OCI-LY3 (cell line): ENCODE results near the gene GALNT14.

Source experiments
- H2AFZ ChIP-seq: fragments of 200-600, 300-600 bp; shearing (Covaris generic); 2 replicates; pipeline ENCODE4 v1.6.0; 2014; ENCODE audit warnings: antibody characterized with exemption, low read depth, low read length
- H3K27ac ChIP-seq: fragments of 200-600, 300-600 bp; sonication (generic); 2 replicates; pipeline ENCODE4 v1.5.1; 2014; ENCODE audit warnings: mild to moderate bottlenecking, low read length, moderate library complexity, mixed read lengths
- H3K27me3 ChIP-seq: fragments of 200-600, 300-600 bp; sonication (generic); 2 replicates; pipeline ENCODE4 v1.6.1; 2014; ENCODE audit warnings: low read depth, low read length, mixed read lengths
- H3K36me3 ChIP-seq: fragments of 200-600, 300-600 bp; sonication (generic); replicated peaks from 2 replicates; pipeline ENCODE3; 2014; ENCODE audit warnings: low read depth, low read length, mixed read lengths
- H3K4me1 ChIP-seq: fragments of 300-600, 200-600 bp; sonication (generic); 2 replicates; pipeline ENCODE4 v1.6.1; 2014; ENCODE audit warnings: low read length, mixed read lengths
- H3K4me2 ChIP-seq: fragments of 200-600, 300-600 bp; sonication (generic); 2 replicates; pipeline ENCODE4 v1.6.1; 2014; ENCODE audit warnings: low read length, mixed read lengths
- H3K4me3 ChIP-seq: fragments of 300-600, 200-600 bp; sonication (generic); 2 replicates; pipeline ENCODE4 v1.5.1; 2014; ENCODE audit warnings: antibody characterized with exemption, mild to moderate bottlenecking, low read length, moderate library complexity
- H3K79me2 ChIP-seq: fragments of 300-600, 200-600 bp; shearing (Covaris generic); 2 replicates; pipeline ENCODE4 v1.6.1; 2014; ENCODE audit warnings: mild to moderate bottlenecking, low read length, mixed read lengths
- H3K9ac ChIP-seq: fragments of 300-600, 200-600 bp; shearing (Covaris generic); 2 replicates; pipeline ENCODE4 v1.6.0; 2014; ENCODE audit warnings: mild to moderate bottlenecking, low read length, moderate library complexity
- H3K9me3 ChIP-seq: fragments of 200-600, 300-600 bp; shearing (Covaris generic); 2 replicates; pipeline ENCODE4 v1.6.1; 2014; ENCODE audit warnings: low read length, mixed read lengths; ENCODE audit not compliant: insufficient read depth
- H4K20me1 ChIP-seq: fragments of 200-600, 300-600 bp; sonication (generic); 2 replicates; pipeline ENCODE4 v1.6.1; 2016; ENCODE audit warnings: low read length, mixed read lengths; ENCODE audit not compliant: insufficient read depth
- EZH2phosphoT487 ChIP-seq: fragments of 200-600 bp; shearing (Covaris generic); IDR thresholded peaks from 2 replicates; pipeline ENCODE4 v1.6.1; 2018; ENCODE audit warnings: antibody characterized with exemption, mixed run types, low read depth
- TF ChIP-seq, protein P1 (sequence below): fragments of 200-600, 300-600 bp; sonication (generic); IDR thresholded peaks from 2 replicates; pipeline ENCODE4 v1.5.1; 2014; ENCODE audit warnings: antibody characterized with exemption, low read length, low read depth

The GALNT14 gene

DNA sequence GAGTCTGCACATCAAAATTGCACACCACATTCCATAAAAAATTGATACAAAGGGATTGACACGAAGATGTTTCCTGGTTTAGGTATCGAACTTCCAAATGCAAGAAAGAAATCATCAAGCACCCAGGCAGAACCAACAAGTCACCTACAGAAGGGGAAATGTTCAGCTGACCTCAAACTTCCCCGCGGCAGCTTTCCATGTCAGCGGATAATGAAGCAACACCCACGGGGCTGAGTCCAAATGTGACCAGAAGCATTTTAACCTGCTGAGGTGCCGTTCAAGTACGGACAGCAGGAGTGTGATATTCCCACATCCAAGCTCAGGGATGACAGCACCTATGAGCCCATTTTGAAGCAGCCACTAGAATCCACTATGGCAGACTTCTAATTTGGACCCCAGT lies 124.9 kb downstream of the GALNT14 start:
- H3K4me3 ChIP-seq: peak overlapping the region; percentile 28; the same call in 1 of the 2 replicates
- H3K36me3 ChIP-seq: peaks cover 48% of the 10 kb centered on the region
- 0 out of 2 replicates have a peak, but pooled peaks cover 5% of the 10 kb centered on the region for H3K9me3 ChIP-seq
- peak overlapping the region; percentile 98 for H3K27ac ChIP-seq
- H4K20me1 ChIP-seq: no peaks in the 10 kb centered on the region
- peak overlapping the region; percentile 65 for H3K4me2 ChIP-seq
- H3K27me3 ChIP-seq: no peaks in the 10 kb centered on the region
- peaks cover 81% of the 10 kb centered on the region for H3K4me1 ChIP-seq
- H3K79me2 ChIP-seq: peaks cover 92% of the 10 kb centered on the region
- H2AFZ ChIP-seq: no peak overlapping the region
- peak overlapping the region; percentile 70 for H3K9ac ChIP-seq
- TF ChIP-seq EZH2phosphoT487: no peak
- TF ChIP-seq, protein P1, sequence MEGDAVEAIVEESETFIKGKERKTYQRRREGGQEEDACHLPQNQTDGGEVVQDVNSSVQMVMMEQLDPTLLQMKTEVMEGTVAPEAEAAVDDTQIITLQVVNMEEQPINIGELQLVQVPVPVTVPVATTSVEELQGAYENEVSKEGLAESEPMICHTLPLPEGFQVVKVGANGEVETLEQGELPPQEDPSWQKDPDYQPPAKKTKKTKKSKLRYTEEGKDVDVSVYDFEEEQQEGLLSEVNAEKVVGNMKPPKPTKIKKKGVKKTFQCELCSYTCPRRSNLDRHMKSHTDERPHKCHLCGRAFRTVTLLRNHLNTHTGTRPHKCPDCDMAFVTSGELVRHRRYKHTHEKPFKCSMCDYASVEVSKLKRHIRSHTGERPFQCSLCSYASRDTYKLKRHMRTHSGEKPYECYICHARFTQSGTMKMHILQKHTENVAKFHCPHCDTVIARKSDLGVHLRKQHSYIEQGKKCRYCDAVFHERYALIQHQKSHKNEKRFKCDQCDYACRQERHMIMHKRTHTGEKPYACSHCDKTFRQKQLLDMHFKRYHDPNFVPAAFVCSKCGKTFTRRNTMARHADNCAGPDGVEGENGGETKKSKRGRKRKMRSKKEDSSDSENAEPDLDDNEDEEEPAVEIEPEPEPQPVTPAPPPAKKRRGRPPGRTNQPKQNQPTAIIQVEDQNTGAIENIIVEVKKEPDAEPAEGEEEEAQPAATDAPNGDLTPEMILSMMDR: no peak

DNA sequence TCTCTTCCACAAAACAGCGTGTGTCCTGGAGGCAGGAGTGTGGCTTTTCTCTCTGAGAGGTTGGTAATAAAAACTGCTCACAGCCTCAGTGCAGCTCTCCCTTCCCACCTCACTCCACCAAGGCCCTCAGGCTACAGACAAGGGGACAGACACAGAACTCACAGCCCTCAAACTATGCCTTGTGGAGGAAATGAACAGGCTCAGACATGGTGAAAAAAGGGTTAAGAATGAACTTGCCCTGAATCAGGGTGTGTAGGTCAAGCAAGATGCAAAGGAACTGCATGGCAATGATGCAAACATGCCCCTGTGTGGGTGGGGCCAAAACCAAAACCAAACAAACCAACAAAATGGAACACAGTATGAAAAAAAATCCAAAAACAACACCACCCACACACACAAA lies 125.8 kb downstream of the GALNT14 start:
- Histone ChIP-seq H3K27me3 (no peaks in the 10 kb centered on the region), H3K27ac (peak overlapping the region; percentile 98), H3K9me3 (0 out of 2 replicates have a peak, but pooled peaks cover 5% of the 10 kb centered on the region), H3K36me3 (peaks cover 41% of the 10 kb centered on the region), H3K79me2 (peaks cover 92% of the 10 kb centered on the region), H3K4me3 (no peak overlapping the region), H3K9ac (no peak overlapping the region; the same call in 1 of the 2 replicates), H2AFZ (no peak overlapping the region), H4K20me1 (no peaks in the 10 kb centered on the region), H3K4me2 (peak overlapping the region; percentile 65), H3K4me1 (peaks cover 81% of the 10 kb centered on the region)
- TF ChIP-seq EZH2phosphoT487: no peak
- TF ChIP-seq, protein P1: no peak

DNA sequence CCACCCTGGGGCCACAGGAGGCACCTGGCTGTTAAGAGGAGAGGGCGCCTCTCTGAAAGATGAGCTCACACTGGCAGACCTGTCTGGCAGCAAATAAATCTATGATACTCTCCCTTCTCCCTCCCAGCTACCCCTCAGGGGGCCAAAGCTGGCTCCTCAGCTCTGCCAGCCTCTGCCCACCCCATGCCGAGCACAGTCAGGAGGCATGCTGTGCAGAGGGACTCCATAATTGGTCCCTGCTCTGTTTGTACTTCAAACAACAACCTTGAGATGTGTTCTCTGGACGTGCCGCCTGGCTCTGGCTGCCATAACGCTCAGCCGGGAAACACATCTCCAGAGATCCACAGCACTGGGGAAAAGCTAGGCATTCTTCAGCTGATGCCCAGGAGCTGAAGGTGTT lies 126.7 kb downstream of the GALNT14 start:
- H3K4me2 ChIP-seq: no peak overlapping the region
- no peak overlapping the region for H3K9ac ChIP-seq
- no peak for TF ChIP-seq EZH2phosphoT487
- TF ChIP-seq, protein P1: no peak

DNA sequence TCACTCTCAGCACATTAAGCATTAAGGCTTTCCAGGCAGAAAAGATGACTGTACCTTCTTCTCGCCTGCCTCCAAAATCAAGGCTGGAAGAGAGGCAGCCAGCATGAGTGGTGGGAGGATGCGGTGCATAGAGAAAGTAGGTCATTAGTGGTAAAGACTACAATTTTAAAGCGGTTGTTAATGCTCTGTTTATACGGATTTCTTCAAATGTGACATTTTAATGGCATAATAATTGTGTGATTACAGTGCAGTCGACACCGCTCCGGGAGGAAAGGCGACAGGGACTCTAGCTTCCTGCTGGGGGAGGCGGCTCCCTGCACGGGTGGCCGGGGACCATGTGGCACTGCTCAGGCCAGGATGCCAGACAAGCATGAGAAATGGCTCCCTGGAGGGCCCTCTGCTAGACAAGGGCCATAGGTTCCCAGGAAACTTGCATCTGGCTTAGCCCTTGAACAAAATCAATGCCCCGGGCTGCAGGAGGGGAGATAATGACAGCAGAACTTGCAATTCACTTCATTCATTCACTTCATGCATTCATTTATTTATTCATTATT lies 129.6 kb downstream of the GALNT14 start:
- Histone ChIP-seq H4K20me1 (no peaks in the 10 kb centered on the region), H2AFZ (no peak overlapping the region), H3K4me1 (peaks cover 67% of the 10 kb centered on the region), H3K4me3 (no peak overlapping the region), H3K79me2 (peaks cover 92% of the 10 kb centered on the region), H3K9me3 (no peaks in the 10 kb centered on the region), H3K36me3 (peaks cover 19% of the 10 kb centered on the region), H3K27me3 (no peaks in the 10 kb centered on the region), H3K4me2 (no peak overlapping the region), H3K27ac (no peak overlapping the region), H3K9ac (no peak overlapping the region)
- no peak for TF ChIP-seq EZH2phosphoT487
- TF ChIP-seq, protein P1: no peak

More for the DNA sequence above, 126.7 kb downstream of the GALNT14 start:
- Histone ChIP-seq H3K27ac (no peak overlapping the region), H3K4me3 (no peak overlapping the region), H3K4me1 (peaks cover 78% of the 10 kb centered on the region), H3K9me3 (no peaks in the 10 kb centered on the region), H3K79me2 (peaks cover 92% of the 10 kb centered on the region), H3K27me3 (no peaks in the 10 kb centered on the region), H3K36me3 (peaks cover 33% of the 10 kb centered on the region), H2AFZ (no peak overlapping the region), H4K20me1 (no peaks in the 10 kb centered on the region)
